Ishikawa (cell line): Measurements from ENCODE around the gene C16orf86.

Source experiments
- CEBPB ChIP-seq: IDR thresholded peaks from 2 replicates; pipeline ENCODE4 v1.6.1; 2012
- CREB1 ChIP-seq: IDR thresholded peaks from 2 replicates; pipeline ENCODE4 v1.6.1; 2012; ENCODE audit warnings: low read depth
- EGR1 ChIP-seq: IDR thresholded peaks from 2 replicates; pipeline ENCODE4 v1.6.1; 2012
- EP300 ChIP-seq: IDR thresholded peaks from 2 replicates; pipeline ENCODE4 v1.6.1; 2012; ENCODE audit warnings: borderline replicate concordance
- FOXM1 ChIP-seq: IDR thresholded peaks from 2 replicates; pipeline ENCODE4 v1.6.1; 2012; ENCODE audit warnings: low read depth, borderline replicate concordance
- MAX ChIP-seq: IDR thresholded peaks from 2 replicates; pipeline ENCODE4 v1.6.1; 2012
- NFIC ChIP-seq: IDR thresholded peaks from 2 replicates; pipeline ENCODE4 v1.6.1; 2012
- RAD21 ChIP-seq: IDR thresholded peaks from 2 replicates; pipeline ENCODE4 v1.6.1; 2012; ENCODE audit warnings: low read depth
- REST ChIP-seq: IDR thresholded peaks from 2 replicates; pipeline ENCODE4 v1.6.1; 2012; ENCODE audit warnings: low read depth, mild to moderate bottlenecking
- TAF1 ChIP-seq: IDR thresholded peaks from 2 replicates; pipeline ENCODE4 v1.6.1; 2012; ENCODE audit warnings: low read depth, mild to moderate bottlenecking
- TCF12 ChIP-seq: IDR thresholded peaks from 2 replicates; pipeline ENCODE4 v1.6.1; 2012; ENCODE audit warnings: low read depth
- TEAD4 ChIP-seq: IDR thresholded peaks from 2 replicates; pipeline ENCODE4 v1.6.1; 2012
- USF1 ChIP-seq: IDR thresholded peaks from 2 replicates; pipeline ENCODE4 v1.6.1; 2012
- YY1 ChIP-seq: IDR thresholded peaks from 2 replicates; pipeline ENCODE4 v1.6.1; 2012; ENCODE audit warnings: low read depth
- ZBTB7A ChIP-seq: IDR thresholded peaks from 2 replicates; pipeline ENCODE4 v1.6.1; 2012; ENCODE audit warnings: low read depth

The C16orf86 gene

GRCh38 chr16:67707210-67707609 lies 40.6 kb downstream of the C16orf86 start:
- TF ChIP-seq EP300 (no peak), USF1 (no peak), MAX (no peak), RAD21 (no peak), FOXM1 (no peak), TEAD4 (no peak), YY1 (no peak), ZBTB7A (no peak), NFIC (no peak), CEBPB (no peak), CREB1 (no peak)

- no peak for TF ChIP-seq REST
- no peak for TF ChIP-seq YY1
- no peak for TF ChIP-seq ZBTB7A
- TF ChIP-seq EGR1, result no peak
- no peak for TF ChIP-seq CREB1
- TF ChIP-seq EP300, result no peak
Observed at GRCh38 chr16:67707790-67708189, 41.2 kb downstream of the C16orf86 start.

GRCh38 chr16:67708368-67708771 lies 41.8 kb downstream of the C16orf86 start:
- no peak for TF ChIP-seq CEBPB
- no peak for TF ChIP-seq USF1
- TF ChIP-seq RAD21, result no peak
- no peak for TF ChIP-seq TAF1
- no peak for TF ChIP-seq TCF12

GRCh38 chr16:67709050-67709449 lies 42.4 kb downstream of the C16orf86 start:
- TF ChIP-seq NFIC, result no peak
- no peak for TF ChIP-seq YY1
- no peak for TF ChIP-seq EGR1
- no peak for TF ChIP-seq CREB1
- TF ChIP-seq CEBPB, result no peak
- no peak for TF ChIP-seq REST
- no peak for TF ChIP-seq USF1
- no peak for TF ChIP-seq EP300
- TF ChIP-seq TEAD4, result no peak
- no peak for TF ChIP-seq RAD21

- TF ChIP-seq CEBPB, result no peak
- no peak for TF ChIP-seq CREB1
- TF ChIP-seq TAF1, result no peak
Observed at GRCh38 chr16:67710607-67711006, 44.0 kb downstream of the C16orf86 start.

GRCh38 chr16:67713647-67714273 lies 47.1 kb downstream of the C16orf86 start:
- TF ChIP-seq CEBPB, result no peak
- no peak for TF ChIP-seq YY1
- TF ChIP-seq USF1, result no peak
- TF ChIP-seq FOXM1, result no peak
- TF ChIP-seq CREB1, result no peak
- TF ChIP-seq EGR1, result no peak
- no peak for TF ChIP-seq REST
- TF ChIP-seq NFIC, result no peak
- no peak for TF ChIP-seq RAD21
- no peak for TF ChIP-seq TEAD4
- no peak for TF ChIP-seq EP300
- no peak for TF ChIP-seq TAF1
- no peak for TF ChIP-seq TCF12
